ENCODE measurements around the gene OCIAD1. TPM values are rescaled to one million over a fixed set of nuclear protein-coding genes. Genes with fewer than 3 reads are reported as not detected.
"Not testable (repeated sequence)": the region's sequence is repeated elsewhere in the genome, so short reads cannot be mapped to it uniquely, and the experiment has no call there.

Gene OCIAD1
- total RNA-seq, 1 donor: 128 TPM

DNA sequence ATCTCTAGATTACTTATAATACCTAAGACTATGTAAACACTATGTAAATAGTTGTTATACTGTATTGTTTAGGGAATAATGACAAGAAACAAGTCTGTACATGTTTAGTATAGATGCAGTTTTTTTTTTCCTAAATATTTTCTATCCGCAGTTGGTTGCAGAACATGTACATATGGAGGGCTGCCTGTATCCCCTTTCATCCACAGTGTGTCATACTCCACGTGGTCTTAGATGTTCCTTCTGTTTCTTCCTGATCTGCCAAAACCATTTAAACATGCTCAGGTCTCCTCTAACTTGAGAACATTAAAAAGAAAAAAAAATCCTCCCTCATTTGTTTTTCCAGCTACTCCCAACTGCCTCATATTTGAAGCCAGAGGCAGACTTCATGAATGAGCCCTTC is 14.0 kb downstream of the OCIAD1 start:
- H3K4me3 ChIP-seq (ENCODE audit: low read depth, low read length): no peak overlapping the region
- DNase-seq (ENCODE audit: low read depth): no peak
- TF ChIP-seq, protein P1, sequence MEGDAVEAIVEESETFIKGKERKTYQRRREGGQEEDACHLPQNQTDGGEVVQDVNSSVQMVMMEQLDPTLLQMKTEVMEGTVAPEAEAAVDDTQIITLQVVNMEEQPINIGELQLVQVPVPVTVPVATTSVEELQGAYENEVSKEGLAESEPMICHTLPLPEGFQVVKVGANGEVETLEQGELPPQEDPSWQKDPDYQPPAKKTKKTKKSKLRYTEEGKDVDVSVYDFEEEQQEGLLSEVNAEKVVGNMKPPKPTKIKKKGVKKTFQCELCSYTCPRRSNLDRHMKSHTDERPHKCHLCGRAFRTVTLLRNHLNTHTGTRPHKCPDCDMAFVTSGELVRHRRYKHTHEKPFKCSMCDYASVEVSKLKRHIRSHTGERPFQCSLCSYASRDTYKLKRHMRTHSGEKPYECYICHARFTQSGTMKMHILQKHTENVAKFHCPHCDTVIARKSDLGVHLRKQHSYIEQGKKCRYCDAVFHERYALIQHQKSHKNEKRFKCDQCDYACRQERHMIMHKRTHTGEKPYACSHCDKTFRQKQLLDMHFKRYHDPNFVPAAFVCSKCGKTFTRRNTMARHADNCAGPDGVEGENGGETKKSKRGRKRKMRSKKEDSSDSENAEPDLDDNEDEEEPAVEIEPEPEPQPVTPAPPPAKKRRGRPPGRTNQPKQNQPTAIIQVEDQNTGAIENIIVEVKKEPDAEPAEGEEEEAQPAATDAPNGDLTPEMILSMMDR (IDR thresholded peaks at IDR 0.05; ENCODE audit: insufficient read depth, low read length): no peak

DNA sequence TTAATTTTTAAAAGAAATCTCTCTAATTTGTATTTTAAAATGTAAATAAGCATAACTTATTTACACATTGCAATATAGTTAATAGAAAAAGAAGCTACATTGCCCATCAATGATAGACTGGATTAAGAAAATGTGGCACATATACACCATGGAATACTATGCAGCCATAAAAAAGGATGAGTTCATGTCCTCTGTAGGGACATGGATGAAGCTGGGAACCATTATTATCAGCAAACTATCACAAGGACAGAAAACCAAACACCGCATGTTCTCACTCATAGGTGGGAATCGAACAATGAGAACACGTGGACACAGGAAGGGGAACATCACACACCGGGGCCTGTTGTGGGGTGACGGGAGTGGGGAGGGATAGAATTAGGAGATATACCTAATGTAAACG is 17.9 kb downstream of the OCIAD1 start:
- not testable (repeated sequence) for DNase-seq (ENCODE audit: low read depth); H3K4me3 ChIP-seq (ENCODE audit: low read depth, low read length)

DNA sequence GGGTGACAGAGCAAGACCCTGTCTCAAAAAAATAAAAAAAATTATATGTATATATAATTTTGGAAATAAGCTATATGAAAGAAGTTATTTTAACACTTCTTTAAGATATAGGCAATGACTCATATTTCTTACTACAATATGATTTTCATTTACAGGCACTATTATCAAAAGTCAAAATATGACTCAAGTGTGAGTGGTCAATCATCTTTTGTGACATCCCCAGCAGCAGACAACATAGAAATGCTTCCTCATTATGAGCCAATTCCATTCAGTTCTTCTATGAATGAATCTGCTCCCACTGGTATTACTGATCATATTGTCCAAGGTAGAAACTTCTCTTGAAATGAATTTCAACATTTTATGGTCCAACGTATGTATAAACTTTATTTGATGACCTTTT is 20.8 kb downstream of the OCIAD1 start:
- no peak for DNase-seq (ENCODE audit: low read depth)
- TF ChIP-seq, protein P1 (IDR thresholded peaks at IDR 0.05; ENCODE audit: insufficient read depth, low read length): no peak
- H3K4me3 ChIP-seq (ENCODE audit: low read depth, low read length): no peak overlapping the region

DNA sequence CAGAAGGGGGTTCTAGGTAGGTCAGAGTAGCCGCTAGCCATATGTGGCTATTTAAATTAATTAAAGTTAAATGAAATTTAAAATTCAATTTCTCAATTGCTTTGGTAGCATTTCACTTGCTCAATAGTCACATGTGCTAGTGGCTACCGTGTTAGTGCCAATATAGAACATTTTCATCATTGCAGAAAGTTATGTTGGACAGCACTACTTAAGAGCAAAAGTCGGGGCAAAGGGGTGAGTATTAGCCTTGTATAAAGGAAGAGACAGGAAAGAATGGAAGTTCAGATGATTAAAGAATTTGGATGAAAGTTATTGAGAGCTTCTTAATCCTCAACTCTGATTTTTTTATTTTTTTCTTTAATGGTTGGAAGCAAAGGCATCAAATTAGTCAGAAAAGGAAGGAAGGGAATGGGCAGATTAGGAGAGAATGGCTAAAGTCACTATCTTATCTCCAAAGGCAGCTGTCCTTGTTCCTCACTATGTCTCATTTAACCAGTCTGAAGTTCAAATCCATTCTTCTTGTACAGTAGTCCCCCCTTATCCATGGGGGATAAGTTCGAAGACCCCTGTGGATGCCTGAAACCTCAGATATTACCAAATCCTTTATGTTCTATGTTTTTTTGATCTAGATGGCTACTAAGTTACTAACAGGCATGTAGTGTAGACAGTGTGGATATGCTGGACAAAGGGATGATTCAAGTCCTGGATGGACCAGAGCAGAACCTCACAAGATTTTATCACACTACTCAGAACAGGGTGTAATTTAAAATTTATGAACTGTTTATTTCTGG is 22.9 kb downstream of the OCIAD1 start:
- no peak for DNase-seq (ENCODE audit: low read depth)
- H3K4me3 ChIP-seq (ENCODE audit: low read depth, low read length): no peak overlapping the region
- TF ChIP-seq, protein P1 (IDR thresholded peaks at IDR 0.05; ENCODE audit: insufficient read depth, low read length): no peak

DNA sequence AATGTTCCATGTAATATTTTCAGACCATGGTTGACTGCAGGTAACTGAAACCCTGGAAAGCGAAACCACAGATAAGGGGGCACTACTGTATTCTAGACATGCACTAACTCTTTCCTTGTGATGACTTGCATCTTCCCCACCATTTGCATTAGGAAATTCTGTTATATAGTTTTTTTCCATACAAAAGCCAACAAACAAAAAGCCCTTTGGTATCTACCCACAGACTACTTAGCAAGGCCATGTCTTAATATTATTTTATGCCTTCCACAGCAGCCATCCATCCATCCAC is 23.5 kb downstream of the OCIAD1 start:
- H3K4me3 ChIP-seq (ENCODE audit: low read depth, low read length): no peak overlapping the region
- TF ChIP-seq, protein P1 (IDR thresholded peaks at IDR 0.05; ENCODE audit: insufficient read depth, low read length): no peak
- no peak for DNase-seq (ENCODE audit: low read depth)

DNA sequence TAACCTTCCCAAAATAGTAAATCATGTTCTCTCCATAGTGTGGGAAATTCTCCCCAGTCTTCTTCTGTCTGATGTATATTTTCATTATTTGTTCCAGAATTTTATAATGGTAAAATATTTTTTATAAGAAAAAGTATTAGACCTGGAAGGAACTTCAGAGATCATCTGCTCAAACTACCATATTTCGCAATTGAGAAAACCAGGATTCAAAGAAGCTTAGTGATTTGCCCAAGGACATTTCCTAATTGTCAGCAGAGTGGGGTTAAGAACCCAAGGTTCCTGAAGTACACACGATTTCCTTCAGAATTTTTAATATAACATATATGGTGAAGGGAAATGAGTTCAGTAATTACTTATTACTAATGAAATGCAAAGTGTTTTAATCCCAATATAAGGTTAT is 24.1 kb downstream of the OCIAD1 start:
- no peak for DNase-seq (ENCODE audit: low read depth)
- TF ChIP-seq, protein P1 (IDR thresholded peaks at IDR 0.05; ENCODE audit: insufficient read depth, low read length): no peak
- H3K4me3 ChIP-seq (ENCODE audit: low read depth, low read length): no peak overlapping the region

DNA sequence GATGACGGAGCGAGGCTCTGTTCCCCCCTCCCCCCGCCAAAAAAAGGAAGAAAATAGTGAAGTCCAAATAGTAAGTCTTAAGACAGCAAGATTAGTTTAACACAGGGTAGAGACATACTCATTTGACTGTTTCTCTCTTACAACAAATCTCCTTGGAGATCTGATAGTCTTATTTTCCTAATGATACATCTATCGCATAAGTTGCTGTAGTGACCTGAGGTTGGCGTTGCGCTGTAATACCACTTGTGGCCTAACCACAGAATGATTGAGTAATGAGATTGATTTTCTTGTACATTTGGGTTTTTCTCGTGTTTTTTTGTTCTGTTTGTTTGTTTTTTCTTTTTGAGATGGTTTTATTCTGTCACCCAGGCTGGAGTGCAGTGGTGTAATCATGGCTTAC is 27.2 kb downstream of the OCIAD1 start:
- H3K4me3 ChIP-seq (ENCODE audit: low read depth, low read length): no peak overlapping the region
- DNase-seq (ENCODE audit: low read depth): no peak
- TF ChIP-seq, protein P1 (IDR thresholded peaks at IDR 0.05; ENCODE audit: insufficient read depth, low read length): no peak
